ENCODE measurements around the gene PPP1R2. TPM values are rescaled to one million over a fixed set of nuclear protein-coding genes. Genes with fewer than 3 reads are reported as not detected.

Gene PPP1R2
- total RNA-seq, 1 experiment from 2014 or later: 46.1 TPM

- ATAC-seq (no peak), DNase-seq (ENCODE audit: low read depth, low spot score) (no peak)
- Histone ChIP-seq H3K27me3 (ENCODE audit: insufficient read depth, low read length) (no peaks in the 10 kb centered on the region), H3K27ac (ENCODE audit: low read depth, low read length) (no peak overlapping the region), H4K20me1 (ENCODE audit: insufficient read depth) (no peaks in the 10 kb centered on the region), H3K36me3 (ENCODE audit: control insufficient read depth in 1 of 2, insufficient read depth in 2 of 2, low read length in 2 of 2) (no peaks in the 10 kb centered on the region), H3K9me3 (ENCODE audit: control insufficient read depth in 1 of 2, insufficient read depth in 1 of 2, low read depth in 1 of 2, low read length in 2 of 2) (no peaks in the 10 kb centered on the region), H3K4me1 (ENCODE audit: control insufficient read depth in 1 of 2, insufficient read depth in 2 of 2, low read length in 2 of 2) (peaks cover 19 to 29% of the 10 kb centered on the region in 2 experiments), H3K79me2 (ENCODE audit: insufficient read depth, low read length) (no peaks in the 10 kb centered on the region), H3K4me3 (replicated peaks in 1 of 2; ENCODE audit: low read depth in 1 of 2, low read length in 2 of 2) (no peak overlapping the region), H2AFZ (ENCODE audit: low read depth, low read length, poor library complexity, severe bottlenecking) (no peak overlapping the region), H3K9ac (ENCODE audit: low read length) (no peak overlapping the region), H3K9me2 (ENCODE audit: insufficient read depth) (no peaks in the 10 kb centered on the region), H3K4me2 (ENCODE audit: low read length) (no peak overlapping the region)
- ChIA-PET CTCF (no interaction called here), POLR2A (no interaction called here), RAD21 (ENCODE audit: low non-redundant PET in 1 of 2, low total read pairs in 2 of 2, uncharacterized antibody in 2 of 2, unreplicated experiment in 2 of 2) (no interaction called here)
- BruUV-seq (replicated peaks): no TSS peak
- intact Hi-C loops (cut with micrococcal nuclease): no loop called here
- no peak for TF ChIP-seq RAD21 (IDR thresholded peaks at IDR 0.05; ENCODE audit: low read depth)
- TF ChIP-seq EZH2phosphoT487 (IDR thresholded peaks at IDR 0.05; ENCODE audit: borderline replicate concordance): no peak
- no peak for TF ChIP-seq POLR2A (IDR thresholded peaks at IDR 0.05; ENCODE audit: borderline replicate concordance, extremely low read depth, insufficient read depth, insufficient read length)
- no peak for TF ChIP-seq ELF1 (IDR thresholded peaks at IDR 0.05; ENCODE audit: borderline replicate concordance, low read depth)
- TF ChIP-seq ZBTB33 (IDR thresholded peaks at IDR 0.05; ENCODE audit: extremely low read depth, insufficient replicate concordance, low read length): no peak
- TF ChIP-seq MAX (IDR thresholded peaks at IDR 0.05): no peak
- no peak for TF ChIP-seq POLR2AphosphoS5 (IDR thresholded peaks at IDR 0.05; ENCODE audit: low read depth, low read length)
Observed at GRCh38 chr3:195549931-195550519, 6.9 kb upstream of the PPP1R2 start.

- no peaks in the 10 kb centered on the region for H3K9me3 ChIP-seq (ENCODE audit: control insufficient read depth in 1 of 2, insufficient read depth in 1 of 2, low read depth in 1 of 2, low read length in 2 of 2)
- H3K36me3 ChIP-seq (ENCODE audit: control insufficient read depth in 1 of 2, insufficient read depth in 2 of 2, low read length in 2 of 2): no peaks in the 10 kb centered on the region
- DNase-seq (ENCODE audit: low read depth, low spot score) (no peak), ATAC-seq (no peak)
- H3K4me2 ChIP-seq (ENCODE audit: low read length): no peak overlapping the region; the same call in 1 of the 2 replicates
- ChIA-PET RAD21 (ENCODE audit: low non-redundant PET in 1 of 2, low total read pairs in 2 of 2, uncharacterized antibody in 2 of 2, unreplicated experiment in 2 of 2) (no interaction called here), CTCF (no interaction called here), POLR2A (no interaction called here)
- H3K27ac ChIP-seq (ENCODE audit: low read depth, low read length): no peak overlapping the region
- no peak overlapping the region for H3K4me3 ChIP-seq (replicated peaks in 1 of 2; ENCODE audit: low read depth in 1 of 2, low read length in 2 of 2)
- no peak overlapping the region for H3K9ac ChIP-seq (ENCODE audit: low read length)
- no peaks in the 10 kb centered on the region for H4K20me1 ChIP-seq (ENCODE audit: insufficient read depth)
- H3K9me2 ChIP-seq (ENCODE audit: insufficient read depth): no peaks in the 10 kb centered on the region
- intact Hi-C loops (cut with micrococcal nuclease): no loop called here
- H2AFZ ChIP-seq (ENCODE audit: low read depth, low read length, poor library complexity, severe bottlenecking): no peak overlapping the region
- BruUV-seq (replicated peaks): no TSS peak
- H3K4me1 ChIP-seq (ENCODE audit: control insufficient read depth in 1 of 2, insufficient read depth in 2 of 2, low read length in 2 of 2): peaks cover 19 to 30% of the 10 kb centered on the region in 2 experiments
- TF ChIP-seq CTCF (IDR thresholded peaks at IDR 0.05 in 2 of 3, conservative IDR thresholded peaks at IDR 0.05 in 1 of 3; ENCODE audit: borderline replicate concordance in 1 of 3, insufficient read depth in 1 of 3, low read depth in 2 of 3, low read length in 2 of 3) (no peak), EZH2 (IDR thresholded peaks at IDR 0.05) (no peak), ELF1 (IDR thresholded peaks at IDR 0.05; ENCODE audit: borderline replicate concordance, low read depth) (no peak)
- H3K79me2 ChIP-seq (ENCODE audit: insufficient read depth, low read length): no peaks in the 10 kb centered on the region
- no peaks in the 10 kb centered on the region for H3K27me3 ChIP-seq (ENCODE audit: insufficient read depth, low read length)
Observed at GRCh38 chr3:195548987-195549386, 5.9 kb upstream of the PPP1R2 start.

All from HCT116 (cell line).